ENCODE results near the gene DAP.
A peak's percentile ranks its signal among the peaks of the same experiment; 100 is the strongest.

DAP gene

DNA sequence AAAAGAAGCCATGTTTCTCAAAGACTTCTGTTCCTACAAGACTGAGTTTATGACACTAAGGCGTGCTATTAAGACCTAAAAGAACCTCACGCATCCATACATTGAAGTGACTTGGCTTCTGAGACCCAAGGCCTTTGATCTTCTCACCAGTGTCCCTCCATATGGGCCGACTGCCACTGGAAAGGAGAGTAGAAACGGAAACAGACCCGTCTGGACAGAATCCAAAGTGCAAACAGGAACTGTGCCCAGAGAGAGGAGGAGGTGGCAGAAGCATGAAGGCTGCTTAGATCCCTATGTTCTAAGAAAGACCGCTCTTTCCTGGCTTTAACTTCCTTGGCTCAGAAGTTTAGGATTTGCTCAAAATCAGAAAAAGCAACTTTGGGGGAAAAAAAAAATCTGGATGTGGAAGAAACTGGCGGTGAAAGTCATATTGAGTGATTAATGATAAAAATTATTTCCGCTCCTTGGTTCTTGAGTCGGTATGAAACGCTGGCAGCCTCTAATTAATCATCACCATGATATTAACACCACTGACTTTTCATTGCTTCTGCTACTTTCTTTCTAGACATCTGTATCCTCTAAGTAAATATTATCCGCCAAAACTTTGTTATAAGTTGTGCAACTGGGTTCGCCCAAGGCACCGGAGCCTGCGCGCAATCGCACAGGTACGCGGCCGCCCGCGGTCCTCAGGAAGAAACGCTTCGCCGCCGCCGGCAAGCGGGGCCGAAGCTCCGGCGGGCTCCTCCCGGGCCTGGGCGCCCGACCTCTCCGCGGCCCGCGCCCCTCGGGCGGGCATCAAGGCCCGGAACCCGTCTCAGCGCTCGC lies 726 bp downstream of the DAP start:
- DNase-seq: peak in 1 of 2 experiments; percentile 38

- DNase-seq: no peak
These were observed 1.9 kb downstream of the DAP start for GRCh38 chr5:10759111-10759510.

DNA sequence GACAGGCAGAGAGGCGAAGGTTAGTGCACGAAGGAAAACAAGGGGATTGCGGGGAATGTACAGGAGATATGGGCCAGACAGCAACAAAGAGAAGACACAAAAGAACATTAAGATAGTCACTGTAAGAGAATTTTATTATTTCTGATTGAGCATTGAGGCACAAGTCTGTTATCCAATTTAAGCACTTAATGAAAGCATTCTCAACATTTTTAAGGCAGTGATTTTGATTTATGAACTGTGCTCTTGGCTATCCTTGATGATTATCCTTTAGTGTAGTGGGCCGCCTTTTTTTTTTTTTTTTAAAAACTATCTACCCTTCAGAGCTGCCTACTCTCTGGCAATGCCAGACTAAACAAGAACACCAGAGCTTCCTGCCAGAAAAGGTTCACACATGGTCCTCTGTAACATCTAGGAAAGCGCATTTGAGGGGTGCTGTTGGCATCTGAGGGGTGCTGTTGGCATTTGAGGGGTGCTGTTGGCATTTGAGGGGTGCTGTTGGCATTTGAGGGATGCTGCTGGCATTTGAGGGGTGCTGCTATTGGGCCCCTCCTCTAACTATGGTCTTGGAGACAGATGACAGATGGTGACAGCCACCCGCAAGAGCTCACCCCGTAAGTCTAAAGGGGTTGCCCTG lies 3.0 kb downstream of the DAP start:
- no peak for DNase-seq

- DNase-seq: no peak
These were observed 4.0 kb downstream of the DAP start for GRCh38 chr5:10757043-10757442.

DNA sequence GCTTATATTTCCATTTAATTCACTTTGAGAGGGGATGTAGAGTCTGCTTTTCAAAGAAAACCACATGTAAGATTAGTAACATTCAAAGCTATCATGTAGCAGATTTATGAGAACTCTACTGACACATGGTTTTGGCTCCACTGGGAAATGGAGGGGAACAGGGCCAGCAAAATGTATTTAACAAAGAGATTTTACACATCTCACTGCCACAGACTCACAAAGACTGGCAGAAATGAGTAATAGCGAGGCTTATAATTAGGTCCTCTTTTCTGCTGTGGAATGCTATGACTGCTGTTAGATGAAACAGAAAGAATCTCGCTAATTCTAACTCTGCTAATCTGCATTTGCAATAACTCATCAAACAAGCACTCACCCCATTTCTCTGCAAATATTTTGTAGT lies 4.5 kb downstream of the DAP start:
- DNase-seq: no peak

DNA sequence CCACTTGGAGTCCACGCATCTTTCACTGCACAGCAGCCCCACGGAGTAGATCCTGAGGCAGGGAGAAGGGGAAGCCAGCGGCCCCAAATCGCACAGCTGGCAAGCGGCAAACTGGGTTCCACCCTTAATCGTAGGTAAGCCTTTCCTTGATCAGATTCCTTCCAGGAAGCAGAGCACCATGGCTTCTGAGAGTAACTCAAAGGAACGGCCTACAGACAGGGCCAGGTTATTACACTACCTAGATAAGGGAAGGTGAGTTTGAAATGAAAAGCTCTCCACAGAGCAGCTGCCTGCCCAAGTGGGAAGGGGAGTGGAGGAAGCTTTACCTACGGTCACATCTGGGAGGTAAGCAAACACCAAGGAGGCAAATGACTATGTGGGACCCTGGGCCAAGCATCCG lies 7.9 kb downstream of the DAP start:
- no peak for DNase-seq

GRCh38 chr5:10752451-10752850 lies 8.6 kb downstream of the DAP start:
- DNase-seq: no peak

- DNase-seq: no peak
These were observed 10.1 kb downstream of the DAP start for GRCh38 chr5:10750909-10751308.

GRCh38 chr5:10747678-10748622 lies 13.1 kb downstream of the DAP start:
- no peak for DNase-seq

GRCh38 chr5:10746711-10747110 lies 14.3 kb downstream of the DAP start:
- no peak for DNase-seq

- no peak for DNase-seq
These were observed 15.9 kb downstream of the DAP start for GRCh38 chr5:10745133-10745532.

- no peak for DNase-seq
These were observed 16.4 kb downstream of the DAP start for GRCh38 chr5:10744681-10745080.

DNA sequence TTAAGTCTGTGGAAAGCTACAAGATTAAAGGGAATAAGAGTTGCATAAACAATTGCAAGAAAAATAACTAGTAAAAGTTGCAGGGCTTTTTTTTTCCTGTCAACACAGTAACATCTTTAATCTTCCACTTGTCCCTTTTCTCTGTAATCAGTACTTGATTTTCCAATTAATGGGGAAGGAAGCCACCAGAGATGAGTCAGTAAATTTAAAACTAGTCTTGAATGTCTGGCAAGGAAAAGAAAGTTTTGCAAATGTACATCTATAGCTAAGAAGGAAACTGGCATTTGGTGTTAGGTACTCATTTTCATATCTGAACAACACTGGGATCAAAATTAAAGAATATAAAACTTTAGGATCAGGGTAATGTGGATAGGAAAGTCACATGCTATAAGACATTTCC lies 17.1 kb downstream of the DAP start:
- no peak for DNase-seq

GRCh38 chr5:10743526-10743925 lies 17.5 kb downstream of the DAP start:
- DNase-seq: no peak

DNA sequence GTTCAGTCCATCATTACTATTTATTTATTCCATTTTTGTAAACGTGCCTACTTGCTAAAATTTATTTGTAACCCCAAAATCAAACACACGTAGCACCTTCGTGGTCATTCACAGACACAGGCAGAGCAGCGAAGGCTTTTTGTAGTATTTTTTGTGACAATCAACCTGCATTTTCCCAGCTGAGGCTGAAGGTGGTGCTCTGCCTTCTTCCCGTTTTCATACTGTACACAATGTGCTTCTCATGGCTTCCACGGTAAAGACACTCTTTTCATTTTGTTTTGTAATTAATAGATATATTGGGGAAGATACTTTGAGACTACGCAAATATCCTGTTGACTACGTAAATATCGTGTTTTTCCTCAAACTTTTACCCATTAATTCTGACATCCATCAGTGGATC lies 19.4 kb downstream of the DAP start:
- DNase-seq: no peak

DNA sequence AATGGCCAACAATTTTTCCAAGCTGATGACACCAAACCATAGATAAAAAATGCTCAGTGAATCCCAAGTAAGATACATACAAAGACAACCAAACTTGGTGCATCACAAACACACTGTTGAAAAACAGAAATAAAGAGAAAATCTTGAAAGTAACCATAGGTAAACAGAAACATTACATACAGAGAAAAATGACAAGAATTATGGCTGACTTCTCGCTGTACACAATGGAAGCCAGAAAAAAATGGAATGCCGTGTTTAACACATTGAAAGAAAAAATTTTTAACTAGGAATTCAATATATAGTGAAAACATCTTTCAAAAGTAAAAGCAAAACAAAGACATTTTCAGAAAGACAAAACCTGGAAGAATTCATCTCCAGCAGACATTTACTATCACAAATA lies 20.6 kb downstream of the DAP start:
- DNase-seq: no peak

- DNase-seq: no peak
These were observed 23.2 kb downstream of the DAP start for GRCh38 chr5:10737880-10738279.

GRCh38 chr5:10736808-10737207 lies 24.2 kb downstream of the DAP start:
- no peak for DNase-seq

GRCh38 chr5:10736354-10736753 lies 24.7 kb downstream of the DAP start:
- DNase-seq: no peak

- no peak for DNase-seq
These were observed 25.3 kb downstream of the DAP start for GRCh38 chr5:10735569-10736276.

DNA sequence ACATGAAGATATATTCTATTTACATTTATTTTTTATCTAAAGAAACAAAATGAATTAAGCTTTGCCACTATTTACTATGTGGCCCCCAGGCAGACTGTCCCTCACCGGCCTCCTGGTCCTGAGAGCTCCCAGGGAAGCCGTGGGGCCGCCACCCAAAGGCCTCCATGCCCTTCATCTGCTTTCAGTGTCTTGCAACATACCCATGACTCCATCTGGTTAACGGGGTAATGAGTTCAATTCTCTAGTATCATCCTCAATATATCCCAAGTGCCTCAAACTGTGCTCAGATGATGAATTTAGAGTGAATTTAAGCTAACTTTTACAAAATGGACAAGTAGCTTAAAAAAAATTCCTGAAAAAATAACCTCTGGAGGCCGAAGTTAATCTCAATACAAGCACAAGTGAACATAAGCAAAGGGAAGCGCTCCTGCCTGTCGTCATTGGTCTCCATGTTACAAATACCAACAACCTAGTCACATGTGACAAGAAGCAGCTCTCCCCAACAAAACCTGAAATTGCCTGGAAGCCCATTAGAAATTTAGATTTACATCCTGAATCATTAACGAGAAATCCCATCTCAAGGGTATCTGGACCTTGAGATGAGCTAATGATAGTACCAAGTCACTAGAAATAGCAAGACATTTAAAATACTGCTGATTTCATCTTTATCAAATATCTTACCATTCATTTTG lies 26.1 kb downstream of the DAP start:
- DNase-seq: no peak

- DNase-seq: no peak
These were observed 26.9 kb downstream of the DAP start for GRCh38 chr5:10734037-10734709.

Measured in stimulated activated CD4-positive, alpha-beta T cell treated with anti-CD3 and anti-CD28 coated beads, Interleukin-4, amount 100 ng/mL, for 4 hours (primary cell).